NCI-H526 (cell line): ENCODE results near the gene ZHX3.
A peak's percentile ranks its signal among the peaks of the same experiment; 100 is the strongest.
"Not testable (repeated sequence)": the region's sequence is repeated elsewhere in the genome, so short reads cannot be mapped to it uniquely, and the experiment has no call there.

ENCODE experiments used
- DNase-seq, 2 experiments: peaks; one replicate each; lab custom pipeline; 2025; lab: John Stamatoyannopoulos, UW

ZHX3 gene

GRCh38 chr20:41256516-41256915 is 61.0 kb downstream of the ZHX3 start:
- DNase-seq, result no peak

GRCh38 chr20:41255655-41256054 is 61.9 kb downstream of the ZHX3 start:
- DNase-seq, result no peak

- DNase-seq, result peak; percentile 49 to 50
Observed at GRCh38 chr20:41249411-41250281, 67.9 kb downstream of the ZHX3 start.

DNA sequence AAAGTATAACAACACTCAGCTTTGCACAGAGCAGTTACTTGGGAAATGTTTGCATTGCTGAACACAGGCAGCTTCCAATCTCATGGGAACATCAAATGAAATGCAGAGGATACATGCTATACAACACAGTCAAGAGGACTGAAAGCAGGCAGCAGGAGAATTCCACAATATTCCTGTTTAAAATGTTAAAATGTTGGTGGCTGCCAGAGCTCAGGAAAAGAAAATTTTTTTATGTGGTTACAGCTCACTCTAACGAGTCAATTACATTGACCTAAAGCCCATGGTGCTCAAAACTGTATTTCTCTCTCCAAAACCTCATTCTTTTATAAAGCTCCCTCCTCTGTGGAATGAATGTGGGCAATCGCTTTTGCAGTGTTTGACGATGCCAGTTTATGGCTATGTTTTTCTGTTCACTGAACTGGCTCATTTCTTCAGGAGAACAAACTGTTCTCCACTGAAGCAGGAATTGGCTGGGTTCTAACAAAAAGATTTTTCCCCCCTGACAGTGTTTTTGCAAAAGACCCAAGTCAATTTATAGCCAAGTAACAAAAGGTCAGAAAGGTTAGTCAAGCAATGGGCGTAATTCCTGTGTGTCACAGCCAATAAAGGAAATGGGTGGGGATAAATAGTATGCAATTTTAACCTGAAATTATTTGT is 69.0 kb downstream of the ZHX3 start:
- DNase-seq, result no peak

DNA sequence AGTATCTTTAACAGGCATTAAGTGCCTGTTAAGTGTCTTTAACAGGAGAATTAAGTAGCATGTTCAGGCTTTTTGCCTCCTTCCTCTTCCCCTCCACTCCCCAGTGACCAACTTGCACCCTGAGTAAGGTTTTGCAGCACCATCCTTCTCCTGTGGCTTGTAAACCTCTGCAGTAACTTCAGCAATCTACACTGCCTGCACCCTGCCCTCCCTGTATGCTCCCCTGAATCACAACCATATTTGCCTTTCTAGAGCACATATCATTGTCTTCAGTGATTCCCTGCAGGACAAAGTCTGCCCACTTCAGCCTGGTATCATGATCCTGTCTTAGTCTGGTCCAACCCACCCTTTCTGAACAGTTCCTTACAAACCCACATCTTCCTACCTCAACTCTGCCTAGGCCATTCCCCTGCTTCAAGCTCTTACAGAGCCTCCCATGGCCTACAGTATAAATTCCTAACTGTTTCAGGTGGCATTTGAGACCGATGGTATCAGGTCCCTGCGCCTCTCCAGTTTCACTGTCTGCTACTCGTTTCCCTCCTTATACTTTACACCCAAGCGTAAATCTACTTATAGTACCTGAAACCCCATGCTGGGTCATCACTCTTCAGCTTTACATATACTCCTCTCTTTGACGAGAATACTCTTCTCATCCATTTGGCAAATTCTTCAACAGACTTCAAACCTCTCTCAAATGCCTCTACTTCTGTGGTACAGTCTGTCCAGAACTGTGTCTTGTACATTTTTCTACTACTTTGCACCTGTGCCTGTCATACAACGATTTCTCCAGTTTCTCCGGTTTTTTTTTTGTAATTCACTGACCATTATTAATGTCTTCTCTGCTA is 69.8 kb downstream of the ZHX3 start:
- no peak for DNase-seq

- DNase-seq, result peak; percentile 11 to 43
Observed at GRCh38 chr20:41245086-41245707, 72.3 kb downstream of the ZHX3 start.

DNA sequence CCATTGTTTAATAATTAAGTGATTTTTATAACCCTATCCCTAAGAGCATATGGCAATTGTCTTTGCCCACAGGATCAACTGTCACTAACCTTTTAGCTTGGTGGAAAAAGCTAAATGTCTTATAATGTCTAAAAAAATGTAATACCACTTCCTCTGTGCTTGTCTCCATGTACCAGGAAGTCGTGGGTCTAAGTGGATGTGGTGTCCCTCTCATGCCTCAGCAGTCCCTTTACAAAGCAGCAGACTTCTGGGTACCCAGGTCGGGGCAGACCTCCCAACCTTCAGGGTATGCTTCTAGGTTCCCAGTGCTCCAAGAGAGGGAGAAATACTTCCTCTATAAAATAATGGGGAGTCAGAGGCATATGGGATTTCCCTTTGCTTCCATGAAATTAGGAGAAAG is 74.7 kb downstream of the ZHX3 start:
- no peak for DNase-seq

DNA sequence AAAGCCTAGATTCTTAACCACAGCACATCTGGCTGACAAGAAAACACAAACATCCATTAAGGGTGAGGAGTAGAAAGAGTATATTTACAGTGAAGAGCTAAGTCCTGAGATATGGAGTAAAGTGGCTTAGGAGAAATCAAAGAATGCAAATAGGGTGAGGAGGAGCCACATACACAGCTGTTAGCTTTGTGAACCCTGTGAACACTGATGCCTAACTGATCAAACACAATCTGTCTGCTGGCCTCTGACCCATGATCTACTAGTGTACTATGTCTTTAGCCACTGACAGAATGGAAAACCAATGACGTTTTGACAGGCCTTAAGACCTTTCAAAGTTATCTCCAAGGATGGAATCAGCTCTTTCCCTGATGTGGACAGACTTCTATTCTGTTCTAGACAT is 75.2 kb downstream of the ZHX3 start:
- no peak for DNase-seq

DNA sequence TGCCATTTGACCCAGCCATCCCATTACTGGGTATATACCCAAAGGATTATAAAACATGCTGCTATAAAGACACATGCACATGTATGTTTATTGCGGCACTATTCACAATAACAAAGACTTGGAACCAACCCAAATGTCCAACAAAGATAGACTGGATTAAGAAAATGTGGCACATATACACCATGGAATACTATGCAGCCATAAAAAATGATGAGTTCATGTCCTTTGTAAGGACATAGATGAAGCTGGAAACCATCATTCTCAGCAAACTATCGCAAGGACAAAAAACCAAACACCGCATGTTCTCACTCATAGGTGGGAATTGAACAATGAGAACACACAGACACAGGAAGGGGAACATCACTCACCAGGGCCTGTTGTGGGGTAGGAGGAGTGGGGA is 80.3 kb downstream of the ZHX3 start:
- DNase-seq, result not testable (repeated sequence)

- DNase-seq, result not testable (repeated sequence)
Observed at GRCh38 chr20:41236818-41237217, 80.7 kb downstream of the ZHX3 start.

- DNase-seq, result no peak
Observed at GRCh38 chr20:41234546-41234945, 83.0 kb downstream of the ZHX3 start.

DNA sequence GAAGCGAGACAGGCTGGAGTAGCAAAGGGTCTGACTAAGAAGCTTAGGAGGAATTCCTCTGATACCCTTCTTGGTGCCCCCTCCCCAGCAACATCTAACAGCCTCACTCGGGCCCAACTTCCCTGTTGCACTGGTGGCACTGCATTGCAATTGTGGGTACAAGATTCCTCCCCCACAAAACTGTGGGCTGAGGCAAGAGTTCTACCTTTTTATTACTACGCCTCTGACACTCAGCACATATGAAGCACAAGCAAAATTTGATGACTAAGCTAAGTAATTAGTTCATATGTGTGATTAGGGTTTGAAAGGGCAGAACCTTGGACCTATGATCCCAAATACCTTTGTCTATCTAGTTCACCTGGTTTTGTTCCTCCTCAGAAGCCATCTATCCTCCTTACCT is 83.5 kb downstream of the ZHX3 start:
- no peak for DNase-seq

- DNase-seq, result no peak
Observed at GRCh38 chr20:41232973-41233926, 84.3 kb downstream of the ZHX3 start.

DNA sequence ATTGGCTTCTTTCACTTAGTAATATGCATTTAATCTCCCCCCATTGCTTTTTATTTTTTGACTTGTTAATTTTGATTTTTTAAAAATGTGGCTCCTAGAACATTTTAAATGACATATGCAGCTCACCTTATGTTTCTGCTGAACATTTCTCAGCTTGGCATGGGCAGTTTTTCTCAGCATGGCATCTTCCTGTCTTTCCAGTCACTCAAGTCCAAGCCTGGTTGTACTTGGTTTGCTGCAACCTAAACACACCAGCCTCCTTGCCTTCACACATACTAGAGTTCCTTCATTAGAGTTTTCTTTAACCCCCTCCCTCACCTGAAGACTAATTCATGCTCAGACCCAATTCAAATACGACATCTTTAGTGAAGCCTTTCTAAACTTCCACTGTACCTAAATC is 86.4 kb downstream of the ZHX3 start:
- no peak for DNase-seq

DNA sequence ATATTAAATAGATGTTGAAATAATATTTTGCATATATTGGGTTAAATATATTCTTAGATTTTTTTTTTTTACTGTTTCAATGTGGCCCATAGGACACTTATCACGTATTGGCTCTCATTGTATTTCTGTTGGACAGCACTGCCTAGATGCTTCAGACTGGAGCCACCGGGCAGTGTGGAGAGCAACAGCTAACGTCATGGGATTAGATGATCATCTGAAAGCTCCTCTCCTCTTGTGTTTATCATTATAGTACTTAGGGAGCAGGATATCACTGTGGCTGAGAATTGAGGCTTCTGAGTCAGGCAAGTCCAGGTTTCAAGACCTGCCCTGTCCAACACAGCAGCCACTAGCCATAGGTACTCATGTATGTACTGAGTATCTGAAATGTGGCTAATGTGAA is 87.4 kb downstream of the ZHX3 start:
- DNase-seq, result no peak

- peak in 1 of 2 experiments; percentile 28 for DNase-seq
Observed at GRCh38 chr20:41229259-41229658, 88.3 kb downstream of the ZHX3 start.

GRCh38 chr20:41228858-41229257 is 88.7 kb downstream of the ZHX3 start:
- peak; percentile 9 to 28 for DNase-seq

- no peak for DNase-seq
Observed at GRCh38 chr20:41226426-41226825, 91.1 kb downstream of the ZHX3 start.

- DNase-seq, result no peak
Observed at GRCh38 chr20:41225091-41225490, 92.4 kb downstream of the ZHX3 start.

GRCh38 chr20:41224281-41224680 is 93.2 kb downstream of the ZHX3 start:
- no peak for DNase-seq

DNA sequence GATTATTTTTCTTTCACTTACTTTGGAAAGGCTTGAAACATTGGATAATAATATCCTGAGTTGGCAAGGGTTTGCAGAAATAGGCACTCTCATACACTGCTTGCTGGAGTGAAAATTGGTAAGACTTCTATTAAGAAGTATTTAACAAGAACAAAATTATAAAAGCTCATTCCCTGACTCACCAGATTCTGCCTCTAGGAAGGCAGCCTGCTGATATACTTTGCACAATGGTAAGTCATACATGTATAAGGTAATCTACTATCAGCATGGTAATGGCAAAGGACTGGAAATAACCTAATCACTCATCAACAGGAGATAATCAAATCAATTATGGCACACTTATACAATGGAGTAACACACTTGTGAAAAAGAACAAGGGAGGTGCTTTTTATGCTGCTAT is 94.4 kb downstream of the ZHX3 start:
- no peak for DNase-seq
